Caki2 (cell line): ENCODE data around the gene PRKAR2B. TPM values are rescaled to one million over a fixed set of nuclear protein-coding genes. Genes with fewer than 3 reads are reported as not detected.
"Not testable (repeated sequence)": the region's sequence is repeated elsewhere in the genome, so short reads cannot be mapped to it uniquely, and the experiment has no call there.

Source experiments
- DNase-seq: peaks from one replicate; pipeline ENCODE4 v3.0.0-alpha.2; 2015; ENCODE audit warnings: low read depth
- in situ Hi-C: cut with HindIII; loops from 2 replicates; pipeline ENCODE4 v1.10.0; 2016; ENCODE audit warnings: low sequenced_read_pairs, low pct_unique_long_range_greater_than_20kb, mixed read lengths
- total RNA-seq: library from RNA; depleted of rRNA; stranded (reverse); fragments of >200 nt; shearing (Covaris generic); gene quantifications from 2 replicates; pipeline ENCODE4 v1.2.3, GENCODE V29; 2014; ENCODE audit warnings: low replicate concordance

The PRKAR2B gene
- total RNA-seq, 1 experiment from 2014 or later: 14.0 TPM

- in situ Hi-C loops: no loop called here
- DNase-seq: no peak
Measured at GRCh38 chr7:107130487-107131220, 86.1 kb downstream of the PRKAR2B start.

- DNase-seq: no peak
- in situ Hi-C loops: no loop called here
Measured at GRCh38 chr7:107133396-107133795, 88.9 kb downstream of the PRKAR2B start.

GRCh38 chr7:107138696-107139420 lies 94.4 kb downstream of the PRKAR2B start:
- DNase-seq: no peak
- in situ Hi-C loops: no loop called here

- DNase-seq, in situ Hi-C loops: not testable (repeated sequence)
Measured at GRCh38 chr7:107143875-107144274, 99.4 kb downstream of the PRKAR2B start.

GRCh38 chr7:107145067-107145838 lies 100.7 kb downstream of the PRKAR2B start:
- in situ Hi-C loops: no loop called here
- no peak for DNase-seq

- in situ Hi-C loops: no loop called here
- peak; percentile 37 for DNase-seq
Measured at GRCh38 chr7:107147464-107148393, 103.2 kb downstream of the PRKAR2B start.

- in situ Hi-C loops: no loop called here
- no peak for DNase-seq
Measured at GRCh38 chr7:107148721-107149120, 104.2 kb downstream of the PRKAR2B start.

- no peak for DNase-seq
- in situ Hi-C loops: loop anchor here (25.0 kb wide), 1 partner anchor 363 kb away; no protein-coding TSS in a partner anchor
Measured at GRCh38 chr7:107149863-107150262, 105.4 kb downstream of the PRKAR2B start.

GRCh38 chr7:107150375-107151073 lies 106.0 kb downstream of the PRKAR2B start:
- in situ Hi-C loops: loop anchor here (25.0 kb wide), 1 partner anchor 363 kb away; no protein-coding TSS in a partner anchor
- peak; percentile 48 for DNase-seq

GRCh38 chr7:107151538-107151937 lies 107.0 kb downstream of the PRKAR2B start:
- DNase-seq: no peak
- in situ Hi-C loops: loop anchor here (25.0 kb wide), 1 partner anchor 364 kb away; no protein-coding TSS in a partner anchor

GRCh38 chr7:107152011-107152410 lies 107.5 kb downstream of the PRKAR2B start:
- in situ Hi-C loops: loop anchor here (25.0 kb wide), 1 partner anchor 365 kb away; no protein-coding TSS in a partner anchor

GRCh38 chr7:107154826-107155225 lies 110.3 kb downstream of the PRKAR2B start:
- in situ Hi-C loops: loop anchor here (25.0 kb wide), 1 partner anchor 368 kb away; no protein-coding TSS in a partner anchor
- DNase-seq: no peak

More at GRCh38 chr7:107152011-107152410, 107.5 kb downstream of the PRKAR2B start:
- DNase-seq: peak; percentile 53

GRCh38 chr7:107155726-107156125 lies 111.2 kb downstream of the PRKAR2B start:
- in situ Hi-C loops: loop anchor here (25.0 kb wide), 1 partner anchor 368 kb away; no protein-coding TSS in a partner anchor
- DNase-seq: not testable (repeated sequence)

- in situ Hi-C loops: loop anchor here (25.0 kb wide), 1 partner anchor 370 kb away; no protein-coding TSS in a partner anchor
Measured at GRCh38 chr7:107157091-107157490, 112.6 kb downstream of the PRKAR2B start.

GRCh38 chr7:107158028-107158427 lies 113.5 kb downstream of the PRKAR2B start:
- in situ Hi-C loops: loop anchor here (25.0 kb wide), 1 partner anchor 371 kb away; no protein-coding TSS in a partner anchor
- no peak for DNase-seq

More at GRCh38 chr7:107157091-107157490, 112.6 kb downstream of the PRKAR2B start:
- no peak for DNase-seq

- in situ Hi-C loops: loop anchor here (25.0 kb wide), 1 partner anchor 373 kb away; no protein-coding TSS in a partner anchor
Measured at GRCh38 chr7:107160389-107160788, 115.9 kb downstream of the PRKAR2B start.

More at GRCh38 chr7:107160389-107160788, 115.9 kb downstream of the PRKAR2B start:
- no peak for DNase-seq
